C4-2B (cell line): Measurements from ENCODE around the gene PLXDC2.

Experiments
- CTCF ChIP-seq: fragments of 450-650 bp; conservative IDR thresholded peaks from 2 replicates; pipeline ENCODE4 v1.5.1; 2017; ENCODE audit warnings: mild to moderate bottlenecking
- ZFX ChIP-seq: fragments of 450-650 bp; IDR thresholded peaks from 2 replicates; pipeline ENCODE4 v1.6.1; 2017

- TF ChIP-seq CTCF (no peak), ZFX (no peak)
These were observed 43.3 kb upstream of the PLXDC2 start for GRCh38 chr10:19772972-19773371.
